ENCODE data around the gene AP3D1. TPM values are rescaled to one million over a fixed set of nuclear protein-coding genes. Genes with fewer than 3 reads are reported as not detected.

The AP3D1 gene
- total RNA-seq, 1 donor from 2014 or later = 50.9 TPM

DNA sequence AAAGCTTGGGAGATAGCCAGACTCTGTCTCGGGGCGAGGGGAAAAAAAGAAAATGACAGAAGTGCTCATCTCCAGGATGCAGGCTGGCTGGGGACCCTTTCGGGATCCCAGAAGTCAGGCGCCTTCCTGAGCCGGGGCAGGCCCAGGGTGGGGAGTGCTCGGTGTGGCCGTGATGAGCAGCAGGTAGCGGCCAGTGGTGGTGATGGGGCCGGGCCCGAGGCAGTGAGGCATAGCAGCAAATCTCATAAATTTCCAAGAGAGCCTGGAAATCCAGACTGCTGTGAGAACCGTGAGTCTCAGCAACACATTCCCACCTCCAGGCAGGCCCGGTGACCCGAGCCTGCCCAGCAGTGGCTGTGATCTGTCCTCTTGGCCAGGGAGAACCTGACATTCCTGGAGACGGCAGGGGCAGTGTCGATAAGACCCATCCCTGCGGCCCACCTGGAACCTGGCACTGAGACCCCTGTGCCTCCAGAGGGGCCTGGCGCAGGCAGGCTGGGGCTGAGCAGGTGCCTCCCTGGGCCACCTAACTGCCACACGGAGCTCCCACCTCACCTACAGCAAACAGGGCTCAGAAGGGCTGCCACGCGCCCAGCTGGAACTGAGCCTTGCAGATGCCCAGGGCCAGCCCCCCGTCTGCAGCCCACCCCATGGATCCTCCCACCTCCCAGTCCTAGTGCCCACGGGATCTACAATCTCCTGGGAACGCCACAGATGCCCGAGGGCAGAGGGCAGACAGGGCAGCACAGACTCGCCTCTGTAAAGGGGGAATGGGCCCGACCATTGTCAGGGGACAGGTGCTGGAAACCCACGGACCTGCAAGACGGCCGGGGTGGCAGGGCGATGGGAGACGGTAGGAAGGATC, 31.2 kb downstream of the AP3D1 start:
- Mint-ChIP-seq H3K27me3 (ENCODE audit: insufficient read depth, low read depth) (peaks cover 5% of the 10 kb centered on the region), H3K36me3 (peaks cover 12% of the 10 kb centered on the region), H3K4me3 (no peak overlapping the region), H3K9me3 (no peaks in the 10 kb centered on the region), H3K27ac (no peak overlapping the region), H3K4me1 (no peaks in the 10 kb centered on the region)
- peaks cover 4% of the 10 kb centered on the region for H3F3A ChIP-seq (ENCODE audit: low read depth)
- H4K20me1 ChIP-seq (ENCODE audit: low read depth) = peaks cover 36% of the 10 kb centered on the region
- no peak overlapping the region for H2AFZ ChIP-seq (replicated peaks)
- H3K4me3 ChIP-seq = no peak overlapping the region
- TF ChIP-seq, protein P1, sequence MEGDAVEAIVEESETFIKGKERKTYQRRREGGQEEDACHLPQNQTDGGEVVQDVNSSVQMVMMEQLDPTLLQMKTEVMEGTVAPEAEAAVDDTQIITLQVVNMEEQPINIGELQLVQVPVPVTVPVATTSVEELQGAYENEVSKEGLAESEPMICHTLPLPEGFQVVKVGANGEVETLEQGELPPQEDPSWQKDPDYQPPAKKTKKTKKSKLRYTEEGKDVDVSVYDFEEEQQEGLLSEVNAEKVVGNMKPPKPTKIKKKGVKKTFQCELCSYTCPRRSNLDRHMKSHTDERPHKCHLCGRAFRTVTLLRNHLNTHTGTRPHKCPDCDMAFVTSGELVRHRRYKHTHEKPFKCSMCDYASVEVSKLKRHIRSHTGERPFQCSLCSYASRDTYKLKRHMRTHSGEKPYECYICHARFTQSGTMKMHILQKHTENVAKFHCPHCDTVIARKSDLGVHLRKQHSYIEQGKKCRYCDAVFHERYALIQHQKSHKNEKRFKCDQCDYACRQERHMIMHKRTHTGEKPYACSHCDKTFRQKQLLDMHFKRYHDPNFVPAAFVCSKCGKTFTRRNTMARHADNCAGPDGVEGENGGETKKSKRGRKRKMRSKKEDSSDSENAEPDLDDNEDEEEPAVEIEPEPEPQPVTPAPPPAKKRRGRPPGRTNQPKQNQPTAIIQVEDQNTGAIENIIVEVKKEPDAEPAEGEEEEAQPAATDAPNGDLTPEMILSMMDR (IDR thresholded peaks at IDR 0.05) = no peak
- TF ChIP-seq EZH2phosphoT487 (IDR thresholded peaks at IDR 0.05) = no peak
- no peak for TF ChIP-seq EZH2 (IDR thresholded peaks at IDR 0.05)
- H3K4me2 ChIP-seq = no peak overlapping the region
- H3K4me1 ChIP-seq = no peaks in the 10 kb centered on the region
- no peaks in the 10 kb centered on the region for H3K27me3 ChIP-seq
- H3K27ac ChIP-seq = no peak overlapping the region
- no peaks in the 10 kb centered on the region for H3K36me3 ChIP-seq
- no peaks in the 10 kb centered on the region for H3K79me2 ChIP-seq (ENCODE audit: low read depth)
- no peak overlapping the region for H3K9ac ChIP-seq
- DNase-seq (ENCODE audit: low spot score) = no peak
- no peaks in the 10 kb centered on the region for H3K9me3 ChIP-seq (ENCODE audit: low read depth)

DNA sequence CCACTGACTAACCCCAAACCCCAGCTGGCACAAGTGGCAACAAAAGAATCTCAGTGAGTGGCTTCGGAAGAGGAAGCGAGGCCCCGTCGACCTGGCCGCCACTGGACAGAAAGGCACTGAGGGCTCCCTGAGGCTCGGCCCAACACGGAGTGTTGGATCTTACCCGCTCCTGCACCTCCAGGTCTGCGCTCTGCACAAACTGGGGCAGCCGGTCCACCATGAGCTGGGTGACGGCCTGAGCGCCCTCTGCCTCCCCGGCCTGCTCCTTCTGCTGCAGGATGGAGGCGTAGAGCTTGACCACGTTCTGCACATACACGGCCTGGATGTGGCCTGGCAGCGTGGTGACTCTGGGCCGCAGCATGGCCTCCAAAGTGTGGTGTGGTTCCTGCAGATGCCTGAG, 32.9 kb downstream of the AP3D1 start:
- H3F3A ChIP-seq (ENCODE audit: low read depth) = no peaks in the 10 kb centered on the region
- no peak overlapping the region for H3K27ac ChIP-seq
- Mint-ChIP-seq H3K4me1 (no peaks in the 10 kb centered on the region), H3K9me3 (no peaks in the 10 kb centered on the region), H3K27ac (no peak overlapping the region), H3K4me3 (no peak overlapping the region), H3K27me3 (ENCODE audit: insufficient read depth, low read depth) (peaks cover 5% of the 10 kb centered on the region), H3K36me3 (peaks cover 18% of the 10 kb centered on the region)
- no peak for DNase-seq (ENCODE audit: low spot score)
- H3K79me2 ChIP-seq (ENCODE audit: low read depth) = no peaks in the 10 kb centered on the region
- H2AFZ ChIP-seq (replicated peaks) = no peak overlapping the region
- H3K9me3 ChIP-seq (ENCODE audit: low read depth) = no peaks in the 10 kb centered on the region
- no peaks in the 10 kb centered on the region for H3K27me3 ChIP-seq
- H4K20me1 ChIP-seq (ENCODE audit: low read depth) = peaks cover 22% of the 10 kb centered on the region
- no peak overlapping the region for H3K4me3 ChIP-seq
- no peak overlapping the region for H3K4me2 ChIP-seq
- TF ChIP-seq EZH2phosphoT487 (IDR thresholded peaks at IDR 0.05) (no peak), EZH2 (IDR thresholded peaks at IDR 0.05) (no peak)
- TF ChIP-seq, protein P1 (IDR thresholded peaks at IDR 0.05) = no peak
- H3K36me3 ChIP-seq = no peaks in the 10 kb centered on the region
- no peaks in the 10 kb centered on the region for H3K4me1 ChIP-seq
- H3K9ac ChIP-seq = no peak overlapping the region

GRCh38 chr19:2117215-2117960, 34.0 kb downstream of the AP3D1 start:
- H3K36me3 Mint-ChIP-seq = peaks cover 20% of the 10 kb centered on the region
- no peak for DNase-seq (ENCODE audit: low spot score)
- H3K9me3 Mint-ChIP-seq = no peaks in the 10 kb centered on the region
- H3K27ac Mint-ChIP-seq = no peak overlapping the region
- Histone ChIP-seq H3K36me3 (no peaks in the 10 kb centered on the region), H3K79me2 (ENCODE audit: low read depth) (no peaks in the 10 kb centered on the region), H2AFZ (replicated peaks) (no peak overlapping the region), H3F3A (ENCODE audit: low read depth) (no peaks in the 10 kb centered on the region), H3K4me3 (no peak overlapping the region), H3K9ac (no peak overlapping the region), H4K20me1 (ENCODE audit: low read depth) (peaks cover 16% of the 10 kb centered on the region), H3K27me3 (no peaks in the 10 kb centered on the region), H3K9me3 (ENCODE audit: low read depth) (no peaks in the 10 kb centered on the region), H3K4me2 (no peak overlapping the region), H3K27ac (no peak overlapping the region), H3K4me1 (no peaks in the 10 kb centered on the region)
- no peaks in the 10 kb centered on the region for H3K4me1 Mint-ChIP-seq
- no peak overlapping the region for H3K4me3 Mint-ChIP-seq
- peaks cover 5% of the 10 kb centered on the region for H3K27me3 Mint-ChIP-seq (ENCODE audit: insufficient read depth, low read depth)
- no peak for TF ChIP-seq EZH2 (IDR thresholded peaks at IDR 0.05)
- no peak for TF ChIP-seq EZH2phosphoT487 (IDR thresholded peaks at IDR 0.05)
- TF ChIP-seq, protein P1 (IDR thresholded peaks at IDR 0.05) = no peak

Measured in neural progenitor cell (in vitro differentiated cells).